IPS-NIHi7 (cell line): ENCODE data around the gene USP9X.
A peak's percentile ranks its signal among the peaks of the same experiment; 100 is the strongest.
"Not testable (repeated sequence)": the region's sequence is repeated elsewhere in the genome, so short reads cannot be mapped to it uniquely, and the experiment has no call there.

ENCODE experiments used
- DNase-seq: peaks from one replicate; pipeline ENCODE4 v3.0.0; 2012; ENCODE audit warnings: mixed read lengths; ENCODE audit errors: extremely low spot score

The USP9X gene

DNA sequence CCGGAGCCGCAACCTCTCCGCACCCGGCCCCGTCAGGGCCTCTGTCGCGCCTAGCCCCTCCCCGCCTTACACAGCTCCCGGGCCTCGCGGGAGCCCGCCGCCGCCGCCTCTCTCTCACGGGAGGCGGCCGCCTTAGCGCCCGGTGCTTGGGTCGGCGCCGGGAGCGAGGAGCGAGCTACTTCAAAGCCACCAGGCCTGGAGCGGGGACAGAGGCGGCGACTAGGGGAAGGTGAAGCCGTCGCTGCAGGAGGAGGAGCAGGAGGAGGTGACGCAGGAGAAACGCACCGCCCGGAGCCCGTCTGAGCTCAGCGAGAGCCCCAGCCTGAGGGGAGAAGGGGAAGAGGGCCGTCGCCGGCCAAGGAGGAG is 250 bp downstream of the USP9X start:
- no peak for DNase-seq

- DNase-seq: peak; percentile 27
These were observed 807 bp downstream of the USP9X start for GRCh38 chrX:41085878-41086626.

- DNase-seq: no peak
These were observed 1.3 kb downstream of the USP9X start for GRCh38 chrX:41086627-41086932.

DNA sequence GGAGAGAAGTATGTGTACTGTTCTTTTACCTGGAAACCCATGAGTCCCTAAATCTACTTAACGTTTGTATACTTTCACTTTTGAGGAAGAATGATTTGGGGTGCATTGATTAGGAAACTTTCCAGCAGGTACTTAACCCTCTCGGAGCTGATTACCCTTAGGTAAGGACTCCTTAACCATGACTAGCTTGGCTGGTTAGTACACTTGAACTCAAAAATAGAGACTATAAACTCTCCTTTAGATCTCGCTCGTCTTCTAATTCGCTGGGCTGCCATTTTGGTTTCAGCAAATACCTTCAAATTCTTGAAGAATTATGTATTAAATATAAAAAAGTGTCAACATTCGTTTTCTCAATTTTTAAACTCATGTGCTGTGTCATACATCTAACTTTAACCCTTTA is 2.0 kb downstream of the USP9X start:
- DNase-seq: no peak

DNA sequence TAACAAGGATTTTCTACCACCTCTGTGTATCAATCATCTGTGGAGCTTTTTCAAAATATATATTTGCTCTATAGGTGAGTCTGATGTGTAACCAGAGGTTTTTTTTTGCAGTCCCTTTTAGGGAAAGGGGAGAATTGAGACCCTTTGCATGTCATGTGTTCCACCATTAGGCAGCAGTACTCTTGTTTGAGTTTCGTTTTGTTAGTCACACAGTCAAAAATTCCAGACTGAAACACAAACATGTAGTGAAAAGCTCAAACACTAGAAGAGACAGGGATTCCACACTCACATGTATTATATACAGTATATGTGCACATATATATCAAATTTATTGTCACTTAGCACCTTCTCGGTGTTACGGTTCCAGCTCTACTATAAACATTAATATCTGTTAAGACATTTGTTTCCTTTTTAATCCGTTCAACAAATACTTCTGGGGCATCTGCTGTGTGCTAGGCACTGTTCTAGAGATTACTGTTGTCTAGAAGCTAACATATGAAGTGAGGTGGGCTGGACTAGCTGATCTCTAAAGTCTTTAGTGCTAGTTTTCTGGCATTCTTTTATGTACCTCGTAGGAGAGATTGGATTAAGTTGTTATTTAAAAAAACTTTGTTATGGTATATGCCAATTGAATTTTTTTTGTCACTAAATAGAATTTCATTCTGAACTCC is 5.5 kb downstream of the USP9X start:
- no peak for DNase-seq

- no peak for DNase-seq
These were observed 7.5 kb downstream of the USP9X start for GRCh38 chrX:41092776-41093175.

- DNase-seq: no peak
These were observed 9.9 kb downstream of the USP9X start for GRCh38 chrX:41095174-41095573.

GRCh38 chrX:41095908-41096307 is 10.7 kb downstream of the USP9X start:
- no peak for DNase-seq

DNA sequence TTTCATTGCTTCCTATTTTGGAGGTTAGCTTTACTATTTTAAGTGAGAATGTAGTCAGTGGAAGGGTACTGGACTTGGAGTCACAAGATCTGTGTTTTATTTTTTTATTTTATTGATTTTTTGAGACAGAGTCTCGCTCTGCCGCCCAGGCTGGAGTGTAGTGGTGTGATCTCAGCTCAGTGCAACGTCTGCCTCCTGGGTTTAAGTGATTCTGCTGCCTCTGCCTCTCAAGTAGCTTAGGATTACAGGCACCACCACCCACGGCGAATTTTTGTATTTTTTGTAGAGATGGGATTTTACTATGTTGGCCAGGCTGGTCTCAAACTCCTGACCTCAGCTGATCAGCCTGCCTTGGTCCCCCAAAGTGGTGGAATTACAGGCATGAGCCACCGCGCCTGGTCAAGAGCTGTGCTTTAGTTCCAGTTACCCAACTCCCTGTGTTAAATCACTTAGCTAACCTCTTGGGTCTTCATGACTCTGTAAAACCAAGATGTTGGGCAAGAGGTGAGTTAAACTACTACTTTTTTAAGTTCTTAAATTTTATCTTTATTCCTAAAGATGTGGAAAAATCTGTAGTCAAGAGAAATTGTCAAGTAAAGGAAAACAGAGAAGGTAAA is 11.2 kb downstream of the USP9X start:
- no peak for DNase-seq

GRCh38 chrX:41097326-41097725 is 12.1 kb downstream of the USP9X start:
- no peak for DNase-seq

- no peak for DNase-seq
These were observed 15.0 kb downstream of the USP9X start for GRCh38 chrX:41100200-41100599.

- no peak for DNase-seq
These were observed 15.6 kb downstream of the USP9X start for GRCh38 chrX:41100819-41101218.

- no peak for DNase-seq
These were observed 19.8 kb downstream of the USP9X start for GRCh38 chrX:41105005-41105404.

GRCh38 chrX:41106257-41106656 is 21.0 kb downstream of the USP9X start:
- not testable (repeated sequence) for DNase-seq

DNA sequence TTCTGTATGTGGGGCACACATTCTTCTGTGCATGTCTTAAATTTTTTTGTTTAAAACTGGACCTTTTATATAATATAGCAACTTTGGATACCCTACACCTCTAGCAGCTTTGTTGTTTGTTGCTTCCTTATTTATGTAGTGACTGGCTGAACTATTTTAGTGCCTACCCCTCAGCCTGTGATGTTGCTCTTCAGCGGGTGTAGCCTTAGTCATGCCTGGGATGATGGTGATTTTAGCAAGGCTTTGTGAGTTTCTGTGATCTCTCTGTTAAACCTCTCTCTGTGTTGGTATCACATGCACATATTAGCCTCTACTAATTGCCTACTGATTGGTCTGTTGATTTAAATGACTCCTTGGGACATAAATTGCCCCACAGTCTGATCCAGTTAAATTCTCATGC is 22.8 kb downstream of the USP9X start:
- DNase-seq: no peak

- DNase-seq: peak; percentile 19
These were observed 23.4 kb downstream of the USP9X start for GRCh38 chrX:41108463-41109205.

DNA sequence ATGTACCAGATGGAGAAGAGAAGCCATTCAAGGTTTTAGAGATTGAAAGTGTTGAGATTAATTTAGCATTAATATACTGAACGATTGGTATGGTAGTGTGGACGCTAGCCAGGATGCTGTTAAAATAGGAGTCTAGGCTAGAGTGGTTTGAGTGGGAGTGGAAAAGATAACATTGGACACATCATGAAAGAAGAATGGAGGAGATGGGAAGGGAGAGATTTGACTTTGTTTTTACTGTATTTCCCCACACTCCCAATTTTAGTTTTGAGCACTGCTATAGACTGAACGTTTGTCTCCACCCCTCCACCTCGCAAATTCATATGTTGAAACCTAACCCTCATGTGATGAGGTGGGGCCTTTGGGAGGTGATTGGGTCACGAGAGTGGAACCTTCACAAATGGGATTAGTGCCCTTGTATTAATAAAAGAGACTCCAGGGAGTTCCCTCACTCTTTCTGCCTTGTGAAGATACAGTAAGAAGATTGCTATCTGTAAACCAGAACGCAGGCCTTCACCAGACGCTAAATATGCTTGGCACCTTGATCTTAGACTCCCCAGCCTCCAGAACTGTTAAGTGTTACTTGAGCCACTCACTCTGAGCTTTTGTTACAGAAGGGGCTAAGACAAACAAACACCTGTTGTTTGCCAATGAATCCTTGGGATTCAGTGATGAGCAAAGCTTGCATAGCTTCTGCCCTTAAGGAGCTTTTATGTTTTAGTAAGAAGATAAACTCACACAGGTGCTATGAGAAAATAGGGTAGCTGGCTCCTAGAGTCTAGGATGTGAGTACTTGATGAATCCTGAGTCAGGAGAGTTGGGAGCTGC is 25.8 kb downstream of the USP9X start:
- DNase-seq: no peak

GRCh38 chrX:41115104-41115425 is 29.8 kb downstream of the USP9X start:
- DNase-seq: peak; percentile 19

DNA sequence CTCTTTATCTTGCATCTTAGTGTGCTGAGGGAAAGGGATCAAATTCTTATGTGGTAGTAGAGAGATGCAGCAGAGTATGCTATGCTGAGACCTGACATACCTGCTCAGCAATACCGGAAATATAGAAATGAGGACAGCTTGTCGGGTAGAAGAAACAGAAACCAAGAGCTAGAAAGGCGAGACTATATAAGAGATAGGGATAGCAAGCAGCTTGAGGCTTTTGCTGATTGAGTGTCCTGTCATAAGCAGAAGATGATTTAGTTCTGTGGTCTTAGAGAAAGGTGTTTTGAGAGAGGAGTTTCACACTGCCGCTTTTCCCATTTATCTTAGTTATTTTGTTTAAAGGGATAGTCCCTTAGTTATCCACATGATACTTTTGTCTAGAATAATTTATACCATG is 31.7 kb downstream of the USP9X start:
- no peak for DNase-seq

- no peak for DNase-seq
These were observed 32.9 kb downstream of the USP9X start for GRCh38 chrX:41118156-41118555.

- no peak for DNase-seq
These were observed 34.6 kb downstream of the USP9X start for GRCh38 chrX:41119803-41120202.

DNA sequence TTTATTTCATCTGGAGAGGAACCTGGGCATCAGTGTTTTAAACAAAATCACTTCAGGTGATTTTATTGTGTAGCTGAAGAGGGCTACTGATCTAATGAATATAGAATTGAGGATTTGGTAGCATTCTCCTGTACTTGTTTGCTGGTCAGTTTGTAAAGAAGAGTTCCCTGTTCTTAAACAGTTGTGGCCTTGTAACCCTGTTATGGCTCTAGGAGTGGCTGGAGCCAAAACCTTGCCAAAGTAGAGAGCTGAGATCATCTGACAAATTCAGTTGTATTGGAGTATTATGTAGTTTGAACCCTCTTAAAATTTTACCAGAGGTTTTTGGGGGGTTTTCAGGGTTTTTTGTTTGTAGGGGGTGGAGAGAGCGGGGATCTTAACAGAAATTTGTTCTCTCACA is 36.5 kb downstream of the USP9X start:
- no peak for DNase-seq
